Trophoblast cell (in vitro differentiated cells and primary cell): ENCODE measurements around the gene POLR3G.

Source experiments
- DNase-seq, 2 donors: peaks; one replicate each; pipeline ENCODE4 v3.0.0-alpha.2; 2016
- H2AFZ ChIP-seq: 2 replicates; pipeline ENCODE4 v1.6.1; 2013; ENCODE audit warnings: low read length, moderate library complexity, mild to moderate bottlenecking; ENCODE audit not compliant: insufficient read depth, poor library complexity
- H2AK5ac ChIP-seq: 2 replicates; pipeline ENCODE4 v1.6.1; 2013; ENCODE audit warnings: mild to moderate bottlenecking, low read length
- H2BK120ac ChIP-seq: 2 replicates; pipeline ENCODE4 v1.6.1; 2013; ENCODE audit warnings: low read length, mild to moderate bottlenecking, moderate library complexity; ENCODE audit not compliant: insufficient read depth, poor library complexity
- H2BK12ac ChIP-seq: 2 replicates; pipeline ENCODE4 v1.6.1; 2013; ENCODE audit warnings: mild to moderate bottlenecking, low read length, moderate library complexity
- H2BK5ac ChIP-seq: 2 replicates; pipeline ENCODE4 v1.6.1; 2013; ENCODE audit warnings: low read length, low read depth, moderate library complexity, mild to moderate bottlenecking; ENCODE audit not compliant: poor library complexity
- H3K14ac ChIP-seq: 2 replicates; pipeline ENCODE4 v1.6.1; 2013; ENCODE audit warnings: mild to moderate bottlenecking, low read length
- H3K18ac ChIP-seq: 2 replicates; pipeline ENCODE4 v1.6.1; 2013; ENCODE audit warnings: mild to moderate bottlenecking, low read length
- H3K23ac ChIP-seq: 2 replicates; pipeline ENCODE4 v1.6.1; 2013; ENCODE audit warnings: low read length
- H3K27ac ChIP-seq: 2 replicates; pipeline ENCODE4 v1.5.1; 2013; ENCODE audit warnings: low read depth, mild to moderate bottlenecking, inconsistent platforms, low read length, moderate library complexity
- H3K27me3 ChIP-seq: 2 replicates; pipeline ENCODE4 v1.6.1; 2013; ENCODE audit warnings: inconsistent platforms, mild to moderate bottlenecking, low read length, moderate library complexity; ENCODE audit not compliant: insufficient read depth
- H3K36me3 ChIP-seq, 2 experiments: 1 replicate in 1 of 2; 2 replicates in 1 of 2; pipeline ENCODE4 v1.6.1; 2013; ENCODE audit warnings: low read length in 2 of 2, mild to moderate bottlenecking in 2 of 2, moderate library complexity in 1 of 2; ENCODE audit not compliant: insufficient read depth in 2 of 2, control insufficient read depth in 1 of 2
- H3K4ac ChIP-seq: 2 replicates; pipeline ENCODE4 v1.6.1; 2013; ENCODE audit warnings: low read depth, mild to moderate bottlenecking, low read length, moderate library complexity
- H3K4me1 ChIP-seq, 2 experiments: 1 replicate in 1 of 2; 2 replicates in 1 of 2; pipeline ENCODE4 v1.6.1; 2013; ENCODE audit warnings: low read length in 2 of 2, mild to moderate bottlenecking in 2 of 2, moderate library complexity in 1 of 2; ENCODE audit not compliant: insufficient read depth in 2 of 2, control insufficient read depth in 1 of 2
- H3K4me2 ChIP-seq: 2 replicates; pipeline ENCODE4 v1.6.1; 2013; ENCODE audit warnings: inconsistent platforms, mild to moderate bottlenecking, low read length, moderate library complexity
- H3K4me3 ChIP-seq: 2 replicates; pipeline ENCODE4 v1.5.1; 2013; ENCODE audit warnings: mild to moderate bottlenecking, low read depth, low read length, inconsistent platforms
- H3K79me1 ChIP-seq: one replicate; pipeline ENCODE4 v1.6.1; 2013; ENCODE audit warnings: low read length
- H3K79me2 ChIP-seq: 2 replicates; pipeline ENCODE4 v1.6.1; 2013; ENCODE audit warnings: low read length, mild to moderate bottlenecking; ENCODE audit not compliant: control insufficient read depth, insufficient read depth, poor library complexity
- H3K9ac ChIP-seq: 2 replicates; pipeline ENCODE4 v1.6.1; 2013; ENCODE audit warnings: mild to moderate bottlenecking, low read length
- H3K9me3 ChIP-seq: 2 replicates; pipeline ENCODE4 v1.6.1; 2013; ENCODE audit warnings: low read depth, mild to moderate bottlenecking, control low read depth, inconsistent platforms, low read length; ENCODE audit not compliant: insufficient read depth
- H4K12ac ChIP-seq: 2 replicates; pipeline ENCODE4 v1.6.1; 2013; ENCODE audit warnings: low read depth, mild to moderate bottlenecking, low read length, moderate library complexity
- H4K8ac ChIP-seq: 2 replicates; pipeline ENCODE4 v1.6.1; 2013; ENCODE audit warnings: low read depth, mild to moderate bottlenecking, low read length, moderate library complexity
- H4K91ac ChIP-seq: one replicate; pipeline ENCODE4 v1.6.1; 2013; ENCODE audit warnings: low read depth, mild to moderate bottlenecking, low read length, moderate library complexity
- WGBS: extraction: QIAGEN DNeasy Blood & Tissue Kit; methylation state at CpG from one replicate; pipeline ENCODE4 v1.1.7; 2013; ENCODE audit warnings: missing lambda C conversion rate; ENCODE audit not compliant: insufficient read length, insufficient coverage; ENCODE audit errors: extremely low coverage; 5-methylcytosine and 5-hydroxymethylcytosine counted together

POLR3G gene

DNA sequence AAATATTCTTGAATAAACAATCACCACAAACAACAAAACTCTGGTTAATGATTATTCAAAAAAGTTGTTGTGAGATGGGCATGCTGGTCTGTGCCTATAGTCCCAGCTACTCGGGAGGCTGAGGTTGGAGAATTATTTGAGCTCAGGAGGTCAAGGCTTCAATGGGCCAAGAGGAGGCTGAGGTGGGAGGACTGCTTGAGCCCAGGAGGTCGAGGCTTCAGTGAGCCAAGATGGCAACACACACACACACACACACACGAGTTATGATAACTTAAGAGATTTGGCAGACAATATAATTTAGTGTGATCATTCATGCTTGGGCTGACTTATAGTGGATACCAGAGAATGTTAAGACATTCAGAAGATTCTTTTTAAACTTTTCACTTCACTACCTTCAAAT, 39.9 kb downstream of the POLR3G start:
- H3K4me3 ChIP-seq: no peak overlapping the region
- no peak overlapping the region for H3K4me2 ChIP-seq
- WGBS: no CpG with 5 or more reads among the region's 3 CpGs

GRCh38 chr5:90518661-90519060, 44.0 kb downstream of the POLR3G start:
- DNase-seq: no peak

More for the DNA sequence above, 39.9 kb downstream of the POLR3G start:
- Histone ChIP-seq H3K14ac (no peak overlapping the region), H3K23ac (no peak overlapping the region), H2BK120ac (no peak overlapping the region), H3K79me1 (no peaks in the 10 kb centered on the region), H2AK5ac (no peak overlapping the region), H3K9ac (no peak overlapping the region), H3K18ac (no peak overlapping the region), H2BK12ac (no peak overlapping the region), H2AFZ (no peak overlapping the region), H3K36me3 (peaks cover 2% of the 10 kb centered on the region in 2 experiments), H3K27ac (no peak overlapping the region), H2BK5ac (no peak overlapping the region), H3K9me3 (no peaks in the 10 kb centered on the region), H3K4ac (no peak overlapping the region), H4K91ac (no peak overlapping the region), H3K27me3 (no peaks in the 10 kb centered on the region), H4K12ac (peak overlapping the region; percentile 43), H3K4me1 (no peaks in the 10 kb centered on the region), H3K79me2 (no peaks in the 10 kb centered on the region), H4K8ac (no peak overlapping the region)
- DNase-seq: no peak

DNA sequence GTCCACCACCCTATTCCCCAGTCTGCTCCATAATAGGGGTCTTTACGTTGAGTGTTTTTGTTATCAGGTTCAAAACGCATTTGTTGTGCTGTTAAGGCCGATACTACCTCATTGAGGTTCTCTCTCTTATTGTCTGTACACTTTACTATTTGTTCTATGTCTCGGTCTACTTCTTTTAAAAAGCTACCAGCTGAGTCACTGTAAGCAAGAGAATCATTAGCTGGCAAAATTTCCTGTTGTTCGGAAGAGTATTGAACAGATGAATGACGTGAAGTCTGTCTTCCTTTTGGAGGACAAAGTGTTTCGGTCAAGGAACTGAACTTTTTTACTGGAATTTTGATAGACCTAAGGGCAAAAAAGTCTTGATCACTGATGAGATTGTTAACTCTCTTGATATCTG, 44.4 kb downstream of the POLR3G start:
- Histone ChIP-seq H3K4ac (no peak overlapping the region), H3K27me3 (no peaks in the 10 kb centered on the region), H3K9me3 (no peaks in the 10 kb centered on the region), H3K18ac (no peak overlapping the region), H3K4me1 (no peaks in the 10 kb centered on the region), H2AK5ac (no peak overlapping the region), H2BK120ac (no peak overlapping the region), H3K79me1 (no peaks in the 10 kb centered on the region), H3K4me2 (no peak overlapping the region), H3K14ac (no peak overlapping the region), H4K12ac (no peak overlapping the region), H4K91ac (no peak overlapping the region), H2BK12ac (no peak overlapping the region), H3K27ac (no peak overlapping the region), H3K23ac (no peak overlapping the region), H3K9ac (no peak overlapping the region), H4K8ac (no peak overlapping the region), H2AFZ (no peak overlapping the region), H3K36me3 (peaks cover 3 to 6% of the 10 kb centered on the region in 2 experiments), H3K79me2 (no peaks in the 10 kb centered on the region), H3K4me3 (no peak overlapping the region), H2BK5ac (no peak overlapping the region)
- DNase-seq: no peak
- no CpG with 5 or more reads among the region's 7 CpGs for WGBS

More at GRCh38 chr5:90518661-90519060, 44.0 kb downstream of the POLR3G start:
- Histone ChIP-seq H4K8ac (no peak overlapping the region), H3K14ac (no peak overlapping the region), H3K23ac (no peak overlapping the region), H3K27me3 (no peaks in the 10 kb centered on the region), H2BK120ac (no peak overlapping the region), H3K9me3 (no peaks in the 10 kb centered on the region), H3K4me1 (no peaks in the 10 kb centered on the region), H4K91ac (no peak overlapping the region), H3K4me3 (no peak overlapping the region), H4K12ac (no peak overlapping the region), H2AK5ac (no peak overlapping the region), H2AFZ (no peak overlapping the region), H2BK5ac (no peak overlapping the region), H3K36me3 (peaks cover 3 to 6% of the 10 kb centered on the region in 2 experiments), H3K18ac (no peak overlapping the region), H3K4me2 (no peak overlapping the region), H3K4ac (no peak overlapping the region), H3K27ac (no peak overlapping the region), H3K79me2 (no peaks in the 10 kb centered on the region), H3K79me1 (no peaks in the 10 kb centered on the region), H2BK12ac (no peak overlapping the region), H3K9ac (no peak overlapping the region)

- Histone ChIP-seq H3K9me3 (no peaks in the 10 kb centered on the region), H3K4me1 (no peaks in the 10 kb centered on the region), H3K9ac (peak overlapping the region; percentile 99), H3K36me3 (peaks cover 0 to 5% of the 10 kb centered on the region in 2 experiments), H4K8ac (peak overlapping the region; percentile 93), H2AFZ (peak overlapping the region; percentile 82), H3K4me3 (peak overlapping the region; percentile 98), H3K4me2 (peak overlapping the region; percentile 98), H2BK12ac (no peak overlapping the region), H3K23ac (peak overlapping the region; percentile 64), H3K4ac (peak overlapping the region; percentile 55), H2BK120ac (peak overlapping the region; percentile 67), H2BK5ac (no peak overlapping the region), H4K12ac (no peak overlapping the region), H3K18ac (peak overlapping the region; percentile 94), H3K27me3 (no peaks in the 10 kb centered on the region), H4K91ac (peak overlapping the region; percentile 71), H3K79me2 (peaks cover 7% of the 10 kb centered on the region), H3K14ac (peak overlapping the region; percentile 94), H3K79me1 (peaks cover 6% of the 10 kb centered on the region), H3K27ac (peak overlapping the region; percentile 49), H2AK5ac (no peak overlapping the region)
- no CpG with 5 or more reads among the region's 18 CpGs for WGBS
- peak; percentile 11 to 56 for DNase-seq
These were observed 54.0 kb downstream of the POLR3G start for GRCh38 chr5:90528601-90529193.
